Fibroblast of pulmonary artery (primary cell): ENCODE measurements around the gene CDH7.

Source experiments
- DNase-seq: peaks from one replicate; pipeline ENCODE4 v3.0.0-alpha.2; 2010; ENCODE audit warnings: low read depth
- H3K4me3 ChIP-seq: replicated peaks from 2 replicates; pipeline ENCODE4 v1.5.1; 2011; ENCODE audit warnings: low read depth, mild to moderate bottlenecking, control low read depth, low read length, moderate library complexity
- CTCF ChIP-seq: IDR thresholded peaks from 2 replicates; pipeline ENCODE4 v1.5.1; 2011; ENCODE audit warnings: mild to moderate bottlenecking, control low read depth, low read length, inconsistent platforms; ENCODE audit errors: missing control alignments

CDH7 gene

GRCh38 chr18:65750389-65751154, at the start of gene CDH7:
TSS of gene CDH7 (plus strand) at chr18:65751012. CDS start at chr18:65762843, 11,831 bp downstream.
- TF ChIP-seq CTCF = no peak
- no peak within 1 kb of the TSS for H3K4me3 ChIP-seq
- no peak for DNase-seq

- H3K4me3 ChIP-seq = no peak overlapping the region
- no peak for DNase-seq
- no peak for TF ChIP-seq CTCF
These were observed 46.8 kb upstream of the CDH7 start for GRCh38 chr18:65704046-65704445.

GRCh38 chr18:65706646-65707045, 44.2 kb upstream of the CDH7 start:
- TF ChIP-seq CTCF = no peak
- DNase-seq = no peak
- no peak overlapping the region for H3K4me3 ChIP-seq

GRCh38 chr18:65711493-65711892, 39.3 kb upstream of the CDH7 start:
- no peak overlapping the region for H3K4me3 ChIP-seq
- no peak for TF ChIP-seq CTCF

GRCh38 chr18:65721619-65722018, 29.2 kb upstream of the CDH7 start:
- DNase-seq = no peak
- H3K4me3 ChIP-seq = no peak overlapping the region
- TF ChIP-seq CTCF = no peak

More at GRCh38 chr18:65711493-65711892, 39.3 kb upstream of the CDH7 start:
- no peak for DNase-seq

- no peak overlapping the region for H3K4me3 ChIP-seq
- no peak for TF ChIP-seq CTCF
- no peak for DNase-seq
These were observed 25.4 kb upstream of the CDH7 start for GRCh38 chr18:65725251-65726050.
